Skeletal muscle satellite cell (primary cell): ENCODE measurements around the gene SGCA.

ENCODE experiments used
- H3K27me3 ChIP-seq: 2 replicates; pipeline ENCODE4 v1.7.0; 2013; ENCODE audit warnings: low read length; ENCODE audit not compliant: control insufficient read depth, insufficient read depth
- H3K36me3 ChIP-seq: 2 replicates; pipeline ENCODE4 v1.7.0; 2013; ENCODE audit warnings: mild to moderate bottlenecking, control low read depth, low read length; ENCODE audit not compliant: insufficient read depth
- H3K4me1 ChIP-seq: 2 replicates; pipeline ENCODE4 v1.7.0; 2013; ENCODE audit warnings: low read length; ENCODE audit not compliant: control insufficient read depth, insufficient read depth
- H3K4me2 ChIP-seq: 2 replicates; pipeline ENCODE4 v1.7.0; 2013; ENCODE audit warnings: mild to moderate bottlenecking, low read length
- H3K4me3 ChIP-seq: 2 replicates; pipeline ENCODE4 v1.7.0; 2013; ENCODE audit warnings: low read length
- H3K9ac ChIP-seq: 2 replicates; pipeline ENCODE4 v1.7.0; 2013; ENCODE audit warnings: mild to moderate bottlenecking, low read depth, low read length, moderate library complexity
- H3K9me3 ChIP-seq: replicated peaks from 2 replicates; pipeline ENCODE4 v1.7.0; 2013; ENCODE audit warnings: mild to moderate bottlenecking, control low read depth, low read length

The SGCA gene

GRCh38 chr17:50205963-50206505, 40.2 kb downstream of the SGCA start:
- H3K4me3 ChIP-seq = no peak overlapping the region
- H3K4me2 ChIP-seq = peak overlapping the region; percentile 59
- H3K9ac ChIP-seq = peak overlapping the region; percentile 39
- H3K36me3 ChIP-seq = peaks cover 2% of the 10 kb centered on the region
- H3K4me1 ChIP-seq = peaks cover 84% of the 10 kb centered on the region
- no peaks in the 10 kb centered on the region for H3K27me3 ChIP-seq
- no peaks in the 10 kb centered on the region for H3K9me3 ChIP-seq

- Histone ChIP-seq H3K9me3 (no peaks in the 10 kb centered on the region), H3K27me3 (no peaks in the 10 kb centered on the region), H3K4me1 (peaks cover 89% of the 10 kb centered on the region), H3K4me2 (peak overlapping the region; percentile 79), H3K36me3 (no peaks in the 10 kb centered on the region), H3K9ac (peak overlapping the region; percentile 65), H3K4me3 (peak overlapping the region; percentile 54)
Observed at GRCh38 chr17:50206604-50207293, 40.9 kb downstream of the SGCA start.

GRCh38 chr17:50207315-50207714, 41.5 kb downstream of the SGCA start:
- peak overlapping the region; percentile 79 for H3K4me2 ChIP-seq
- H3K4me3 ChIP-seq = peak overlapping the region; percentile 54
- H3K27me3 ChIP-seq = no peaks in the 10 kb centered on the region
- H3K9me3 ChIP-seq = no peaks in the 10 kb centered on the region
- H3K9ac ChIP-seq = peak overlapping the region; percentile 65
- H3K36me3 ChIP-seq = no peaks in the 10 kb centered on the region
- peaks cover 89% of the 10 kb centered on the region for H3K4me1 ChIP-seq

- H3K36me3 ChIP-seq = no peaks in the 10 kb centered on the region
- no peak overlapping the region for H3K4me3 ChIP-seq
- H3K4me2 ChIP-seq = no peak overlapping the region
- no peaks in the 10 kb centered on the region for H3K27me3 ChIP-seq
- peaks cover 85% of the 10 kb centered on the region for H3K4me1 ChIP-seq
- no peaks in the 10 kb centered on the region for H3K9me3 ChIP-seq
- no peak overlapping the region for H3K9ac ChIP-seq
Observed at GRCh38 chr17:50207792-50208567, 42.2 kb downstream of the SGCA start.

- Histone ChIP-seq H3K9me3 (no peaks in the 10 kb centered on the region), H3K4me1 (peaks cover 79% of the 10 kb centered on the region), H3K4me3 (no peak overlapping the region), H3K36me3 (no peaks in the 10 kb centered on the region), H3K27me3 (no peaks in the 10 kb centered on the region), H3K4me2 (no peak overlapping the region), H3K9ac (no peak overlapping the region)
Observed at GRCh38 chr17:50208611-50209061, 42.8 kb downstream of the SGCA start.

- no peaks in the 10 kb centered on the region for H3K36me3 ChIP-seq
- H3K4me2 ChIP-seq = peak overlapping the region; percentile 29
- H3K9me3 ChIP-seq = no peaks in the 10 kb centered on the region
- H3K4me1 ChIP-seq = peaks cover 74% of the 10 kb centered on the region
- peak overlapping the region; percentile 64 for H3K9ac ChIP-seq
- no peaks in the 10 kb centered on the region for H3K27me3 ChIP-seq
- no peak overlapping the region for H3K4me3 ChIP-seq
Observed at GRCh38 chr17:50209133-50209471, 43.3 kb downstream of the SGCA start.

- H3K4me3 ChIP-seq = peak overlapping the region; percentile 65
- no peaks in the 10 kb centered on the region for H3K27me3 ChIP-seq
- peak overlapping the region; percentile 82 for H3K4me2 ChIP-seq
- peak overlapping the region; percentile 89 for H3K9ac ChIP-seq
- H3K4me1 ChIP-seq = peaks cover 71% of the 10 kb centered on the region
- H3K36me3 ChIP-seq = no peaks in the 10 kb centered on the region
- no peaks in the 10 kb centered on the region for H3K9me3 ChIP-seq
Observed at GRCh38 chr17:50209472-50210239, 43.9 kb downstream of the SGCA start.

GRCh38 chr17:50210240-50211225, 44.7 kb downstream of the SGCA start:
- Histone ChIP-seq H3K4me1 (peaks cover 68% of the 10 kb centered on the region), H3K4me2 (peak overlapping the region; percentile 82), H3K27me3 (no peaks in the 10 kb centered on the region), H3K4me3 (peak overlapping the region; percentile 65), H3K9ac (peak overlapping the region; percentile 89), H3K36me3 (no peaks in the 10 kb centered on the region), H3K9me3 (no peaks in the 10 kb centered on the region)

- Histone ChIP-seq H3K36me3 (no peaks in the 10 kb centered on the region), H3K4me1 (peaks cover 64% of the 10 kb centered on the region), H3K9me3 (no peaks in the 10 kb centered on the region), H3K4me3 (peak overlapping the region; percentile 57), H3K4me2 (peak overlapping the region; percentile 82), H3K9ac (peak overlapping the region; percentile 89), H3K27me3 (no peaks in the 10 kb centered on the region)
Observed at GRCh38 chr17:50211249-50212120, 45.7 kb downstream of the SGCA start.
